Calu3 (cell line): Measurements from ENCODE around the gene UGGT1. TPM values are rescaled to one million over a fixed set of nuclear protein-coding genes. Genes with fewer than 3 reads are reported as not detected.

Source experiments
- BruUV-seq: library from RNA; stranded (reverse); fragments of 400-500 nt; replicated peaks from 2 replicates; lab custom pipeline; 2021; lab: Mats Ljungman, UMichigan
- CTCF ChIA-PET: fragments of 300-600 bp; sonication (Branson Sonifier 250); formaldehyde crosslinking; loops from one replicate; lab custom pipeline; 2022; ENCODE audit warnings: antibody characterized with exemption; lab: Charles Lee
- DNase-seq: peaks from one replicate; pipeline ENCODE4 v3.0.0; 2022
- H3K27ac Mint-ChIP-seq: one replicate; pipeline ENCODE4 v1.8.0; 2022; ENCODE audit warnings: mixed read lengths; ENCODE audit not compliant: unreplicated experiment
- H3K27me3 Mint-ChIP-seq: one replicate; pipeline ENCODE4 v1.8.0; 2022; ENCODE audit warnings: mixed read lengths; ENCODE audit not compliant: unreplicated experiment
- H3K36me3 Mint-ChIP-seq: one replicate; pipeline ENCODE4 v1.8.0; 2022; ENCODE audit warnings: mild to moderate bottlenecking, moderate library complexity, mixed read lengths; ENCODE audit not compliant: insufficient read depth, unreplicated experiment
- H3K4me1 Mint-ChIP-seq: one replicate; pipeline ENCODE4 v1.8.0; 2022; ENCODE audit warnings: mild to moderate bottlenecking, low read depth, mixed read lengths; ENCODE audit not compliant: unreplicated experiment
- H3K4me3 Mint-ChIP-seq: one replicate; pipeline ENCODE4 v1.8.0; 2022; ENCODE audit warnings: mild to moderate bottlenecking, low read depth, moderate library complexity, mixed read lengths; ENCODE audit not compliant: unreplicated experiment
- H3K9me3 Mint-ChIP-seq: one replicate; pipeline ENCODE4 v1.8.0; 2022; ENCODE audit warnings: low read depth, mixed read lengths; ENCODE audit not compliant: unreplicated experiment
- CTCF ChIP-seq: fragments of 200-600 bp; IDR thresholded peaks from one replicate; pipeline ENCODE4 v1.8.0; 2022; ENCODE audit warnings: antibody characterized with exemption; ENCODE audit not compliant: unreplicated experiment
- intact Hi-C: fragments of 100-400 bp; cut with micrococcal nuclease; formaldehyde crosslinking; loops from one replicate; pipeline ENCODE4 v1.10.0; 2022; ENCODE audit not compliant: unreplicated experiment
- total RNA-seq: library from RNA; stranded (reverse); gene quantifications from 2 replicates; pipeline ENCODE4 v1.2.3, GENCODE V29; 2022

The UGGT1 gene
- total RNA-seq, 1 experiment from 2014 or later, result 71.3 TPM

DNA sequence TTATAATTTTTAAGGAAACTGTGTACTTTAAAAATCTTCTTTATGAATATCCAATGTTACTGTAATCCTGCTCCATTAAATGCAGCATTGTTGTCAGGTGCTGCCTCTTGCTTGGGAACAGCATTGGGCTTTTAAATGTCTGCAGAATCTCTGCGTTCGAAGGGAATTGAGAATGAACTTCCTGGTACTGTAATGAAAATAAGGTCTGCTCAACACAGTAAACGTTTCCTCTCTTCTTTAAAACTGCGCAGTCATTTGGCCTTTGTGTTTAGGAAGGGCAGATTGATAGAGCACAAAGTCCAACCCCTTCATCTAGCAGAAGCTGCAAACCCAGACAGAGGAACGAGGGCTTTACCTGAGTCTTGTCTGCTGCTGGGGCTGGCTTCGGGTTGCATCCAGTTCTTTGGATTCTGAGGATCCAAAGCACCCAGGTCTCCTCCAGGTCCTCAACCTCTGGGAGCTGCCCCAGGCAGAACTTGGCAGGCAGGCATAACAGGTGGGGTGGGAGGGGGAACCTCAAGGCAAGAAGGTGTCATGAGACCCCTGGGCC is 104.5 kb downstream of the UGGT1 start:
- intact Hi-C loops, result no loop called here
- Mint-ChIP-seq H3K36me3 (peaks cover 21% of the 10 kb centered on the region), H3K9me3 (no peaks in the 10 kb centered on the region), H3K4me3 (no peak overlapping the region), H3K4me1 (no peaks in the 10 kb centered on the region), H3K27me3 (no peaks in the 10 kb centered on the region), H3K27ac (no peak overlapping the region)
- CTCF ChIA-PET, result no interaction called here
- TF ChIP-seq CTCF, result no peak
- BruUV-seq, result no TSS peak
- DNase-seq, result no peak

DNA sequence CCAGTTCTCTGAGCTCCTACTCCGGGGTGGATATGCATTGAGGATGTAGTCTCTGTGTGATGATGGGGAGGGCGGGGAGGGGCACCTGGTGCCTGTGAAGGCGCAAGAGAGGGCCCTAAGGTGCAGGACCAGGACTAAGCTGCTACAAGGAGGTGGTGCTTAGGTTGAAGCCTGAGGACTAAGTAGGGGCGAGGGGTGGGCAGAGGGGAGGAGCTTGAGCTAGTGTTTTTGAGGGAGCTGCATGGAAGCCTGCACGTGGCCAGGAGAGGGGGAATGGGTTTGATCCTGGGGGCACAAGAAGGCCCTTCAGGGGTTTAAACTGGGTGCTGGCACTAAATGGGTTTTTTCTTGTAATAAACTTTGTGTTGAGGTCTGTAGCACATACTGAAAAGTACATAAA is 105.0 kb downstream of the UGGT1 start:
- intact Hi-C loops, result no loop called here
- no peak overlapping the region for H3K27ac Mint-ChIP-seq
- no TSS peak for BruUV-seq
- CTCF ChIA-PET, result no interaction called here
- no peaks in the 10 kb centered on the region for H3K4me1 Mint-ChIP-seq
- no peak overlapping the region for H3K4me3 Mint-ChIP-seq
- H3K9me3 Mint-ChIP-seq, result no peaks in the 10 kb centered on the region
- H3K36me3 Mint-ChIP-seq, result peaks cover 16% of the 10 kb centered on the region
- no peaks in the 10 kb centered on the region for H3K27me3 Mint-ChIP-seq
- TF ChIP-seq CTCF, result no peak
- DNase-seq, result no peak

DNA sequence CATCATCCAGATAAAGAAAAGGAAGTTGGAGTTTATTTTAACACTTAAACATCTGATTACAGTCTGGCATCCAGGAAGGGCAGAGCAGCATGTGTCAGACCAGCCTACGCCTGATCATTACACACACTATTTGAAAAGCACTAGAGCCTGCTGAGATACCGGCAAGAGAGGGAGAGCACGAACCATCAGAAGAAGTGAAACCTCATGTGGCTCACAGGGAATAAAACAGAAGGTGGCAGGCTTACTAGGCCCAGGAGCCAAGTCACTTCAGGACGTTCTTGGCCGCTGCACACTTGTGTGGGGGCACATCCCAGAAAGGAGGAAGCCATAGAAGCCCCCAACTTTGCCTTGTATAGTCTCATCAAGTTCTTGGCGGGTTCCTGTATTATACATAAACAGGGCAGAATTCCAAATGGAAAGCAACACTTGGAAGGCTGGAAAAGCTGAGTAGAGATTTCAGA is 105.5 kb downstream of the UGGT1 start:
- no peak for DNase-seq
- BruUV-seq, result no TSS peak
- H3K9me3 Mint-ChIP-seq, result no peaks in the 10 kb centered on the region
- TF ChIP-seq CTCF, result no peak
- no peaks in the 10 kb centered on the region for H3K27me3 Mint-ChIP-seq
- CTCF ChIA-PET, result no interaction called here
- peaks cover 16% of the 10 kb centered on the region for H3K36me3 Mint-ChIP-seq
- no peak overlapping the region for H3K27ac Mint-ChIP-seq
- H3K4me1 Mint-ChIP-seq, result no peaks in the 10 kb centered on the region
- intact Hi-C loops, result no loop called here
- H3K4me3 Mint-ChIP-seq, result no peak overlapping the region

- DNase-seq, result no peak
- no TSS peak for BruUV-seq
- intact Hi-C loops, result no loop called here
- no peak overlapping the region for H3K27ac Mint-ChIP-seq
- peaks cover 14% of the 10 kb centered on the region for H3K36me3 Mint-ChIP-seq
- H3K9me3 Mint-ChIP-seq, result no peaks in the 10 kb centered on the region
- H3K4me1 Mint-ChIP-seq, result no peaks in the 10 kb centered on the region
- TF ChIP-seq CTCF, result no peak
- H3K4me3 Mint-ChIP-seq, result no peak overlapping the region
- no peaks in the 10 kb centered on the region for H3K27me3 Mint-ChIP-seq
- CTCF ChIA-PET, result no interaction called here
Observed at GRCh38 chr2:128197059-128197458, 106.1 kb downstream of the UGGT1 start.
